K562 (cell line): Measurements from ENCODE around the gene PSMD14. TPM values are rescaled to one million over a fixed set of nuclear protein-coding genes. Genes with fewer than 3 reads are reported as not detected.

ENCODE experiments used
- ATAC-seq: fragments of 200-7000 bp; cut with Tn5 transposase; 3 replicates; pipeline ENCODE4 v1.9.1; 2020; ENCODE audit warnings: moderate library complexity
- BruUV-seq: library from RNA; stranded (reverse); fragments of 400-500 nt; replicated peaks from 2 replicates; lab custom pipeline; 2021; lab: Mats Ljungman, UMichigan
- CTCF ChIA-PET: fragments of 300-600 bp; formaldehyde crosslinking; extraction: SDS; loops from one replicate; lab custom pipeline; 2021; ENCODE audit warnings: low intra/inter-chr PET ratio; lab: Yijun Ruan, JAX
- POLR2A ChIA-PET: fragments of 300-600, 350-650 bp; sonication (Branson Sonifier 250); formaldehyde crosslinking; extraction: SDS; loops from one replicate; lab custom pipeline; 2021; ENCODE audit warnings: antibody characterized with exemption, inconsistent platforms; lab: Yijun Ruan, JAX
- DNase-seq, 4 experiments: peaks; one replicate each; pipeline versions ENCODE4 v3.0.0 to v3.0.0-alpha.2; 2011 to 2018; ENCODE audit warnings: low spot score in 3 of 4, mixed read lengths in 3 of 4; ENCODE audit errors: extremely low read depth in 1 of 4
- FAIRE-seq: peaks from 2 replicates; lab custom pipeline; 2011; peaks lifted over from hg19 to GRCh38; lab: Jason Lieb, UNC
- H2AFZ ChIP-seq: 2 replicates; pipeline ENCODE4 v1.6.0; 2011; ENCODE audit warnings: low read depth, low read length, control low read depth, inconsistent platforms
- H3K27ac ChIP-seq: fragments of 200-600 bp; 3 replicates; pipeline ENCODE4 v1.8.0; 2011; ENCODE audit warnings: low read depth, mild to moderate bottlenecking, control low read depth, inconsistent platforms, low read length, moderate library complexity, mixed read lengths; ENCODE audit errors: extremely low read depth
- H3K27me3 ChIP-seq, 2 experiments: fragments of 300-600 bp in 1 of 2; 2 replicates in 1 of 2; 3 replicates in 1 of 2; pipeline versions ENCODE4 v1.6.0 to v1.8.0; 2011; ENCODE audit warnings: inconsistent platforms in 2 of 2, low read length in 2 of 2, mild to moderate bottlenecking in 1 of 2, mixed read lengths in 1 of 2, moderate library complexity in 1 of 2; ENCODE audit not compliant: control insufficient read depth in 2 of 2, insufficient read depth in 2 of 2
- H3K36me3 ChIP-seq: fragments of 300-600 bp; 3 replicates; pipeline ENCODE4 v1.8.0; 2011; ENCODE audit warnings: mild to moderate bottlenecking, low read length, inconsistent platforms; ENCODE audit not compliant: control insufficient read depth, insufficient read depth
- H3K4me1 ChIP-seq, 2 experiments: fragments of 200-600 bp in 1 of 2; replicated peaks in 1 of 2; 2 replicates in 1 of 2; 3 replicates in 1 of 2; pipeline versions ENCODE4 v1.5.1 to v1.8.0; 2011; ENCODE audit warnings: inconsistent platforms in 2 of 2, low read length in 2 of 2, mild to moderate bottlenecking in 1 of 2, mixed read lengths in 1 of 2, moderate library complexity in 1 of 2; ENCODE audit not compliant: control insufficient read depth in 2 of 2, insufficient read depth in 2 of 2
- H3K4me2 ChIP-seq: 2 replicates; pipeline ENCODE4 v1.6.1; 2011; ENCODE audit warnings: low read length, control low read depth, inconsistent platforms, mixed read lengths; ENCODE audit not compliant: insufficient read depth
- H3K4me3 ChIP-seq: fragments of 200-600 bp; sonication (generic), shearing (Covaris generic); 2 replicates; pipeline ENCODE4 v1.5.1; 2016; ENCODE audit warnings: control low read depth, inconsistent platforms
- H3K79me2 ChIP-seq: fragments of 200-600 bp; 3 replicates; pipeline ENCODE4 v1.8.0; 2011; ENCODE audit warnings: low read length, inconsistent platforms; ENCODE audit not compliant: control insufficient read depth, insufficient read depth
- H3K9ac ChIP-seq, 2 experiments: 2 replicates each; pipeline versions ENCODE4 v1.6.0 to v1.6.1; 2011; ENCODE audit warnings: low read depth in 2 of 2, low read length in 2 of 2, control low read depth in 1 of 2, inconsistent platforms in 1 of 2, mild to moderate bottlenecking in 1 of 2, mixed read lengths in 1 of 2; ENCODE audit not compliant: insufficient read depth in 1 of 2
- H3K9me1 ChIP-seq: one replicate; pipeline ENCODE4 v1.6.0; 2011; ENCODE audit warnings: inconsistent platforms, mild to moderate bottlenecking, low read length, moderate library complexity; ENCODE audit not compliant: control insufficient read depth, insufficient read depth
- H3K9me3 ChIP-seq: replicated peaks from 2 replicates; pipeline ENCODE4 v1.5.1; 2011; ENCODE audit warnings: low read depth, low read length, inconsistent platforms; ENCODE audit not compliant: control insufficient read depth, insufficient read depth
- H4K20me1 ChIP-seq: replicated peaks from 2 replicates; pipeline ENCODE4 v1.6.1; 2011; ENCODE audit warnings: low read length, inconsistent platforms, mixed read lengths; ENCODE audit not compliant: control insufficient read depth, insufficient read depth
- CHD1 ChIP-seq: fragments of 200-600 bp; sonication (generic); IDR thresholded peaks from one replicate; pipeline ENCODE4 v1.6.1; 2012; ENCODE audit warnings: mild to moderate bottlenecking, moderate library complexity, low read length, inconsistent platforms
- FOXJ2 ChIP-seq: fragments of 200-800 bp; sonication (Bioruptor generic); IDR thresholded peaks from 2 replicates; pipeline ENCODE4 v1.6.1; 2016; ENCODE audit warnings: missing genetic modification characterization, missing compliant biosample characterization
- IFI16 ChIP-seq: fragments of 250-450 bp; sonication (Bioruptor Pico); IDR thresholded peaks from 2 replicates; pipeline ENCODE4 v2.1.2; 2022; ENCODE audit warnings: mild to moderate bottlenecking, inconsistent platforms
- NCOA4 ChIP-seq: fragments of 450-650 bp; IDR thresholded peaks from 2 replicates; pipeline ENCODE4 v1.6.1; 2018; ENCODE audit warnings: mild to moderate bottlenecking; ENCODE audit not compliant: partially characterized antibody
- NCOA6 ChIP-seq: fragments of 450-650 bp; IDR thresholded peaks from 2 replicates; pipeline ENCODE4 v1.6.1; 2017; ENCODE audit warnings: mild to moderate bottlenecking
- TCFL5 ChIP-seq: fragments of 250-450 bp; sonication (Bioruptor Pico); conservative IDR thresholded peaks from 2 replicates; pipeline ENCODE4 v1.6.1; 2021; ENCODE audit warnings: mild to moderate bottlenecking, moderate library complexity, matching md5 sums
- ZBTB17 ChIP-seq: fragments of 450-650 bp; formaldehyde crosslinking; IDR thresholded peaks from 2 replicates; pipeline ENCODE4 v1.4.0; 2020; ENCODE audit warnings: mild to moderate bottlenecking
- ZNF239 ChIP-seq: fragments of 250-450 bp; sonication (Bioruptor Pico); IDR thresholded peaks from 2 replicates; pipeline ENCODE4 v1.4.0; 2020; ENCODE audit warnings: mild to moderate bottlenecking
- ZNF699 ChIP-seq: fragments of 250-450 bp; sonication (Bioruptor Pico); IDR thresholded peaks from 2 replicates; pipeline ENCODE4 v1.8.0; 2021; ENCODE audit warnings: mild to moderate bottlenecking, moderate library complexity; ENCODE audit not compliant: insufficient replicate concordance
- WGBS: fragments of 100-300 bp; shearing (Covaris generic); methylation state at CpG from one replicate; pipeline ENCODE4 v1.1.6; 2016; ENCODE audit warnings: low coverage, mixed read lengths; ENCODE audit not compliant: insufficient coverage; ENCODE audit errors: missing lambda C conversion rate; 5-methylcytosine and 5-hydroxymethylcytosine counted together
- in situ Hi-C: fragments of 300-500 bp; cut with MboI; formaldehyde crosslinking; loops from 4 replicates; pipeline ENCODE4 v1.15.0; 2018; ENCODE audit warnings: inconsistent platforms, mixed read lengths
- intact Hi-C: fragments of 100-400 bp; cut with micrococcal nuclease; formaldehyde crosslinking; loops from 2 replicates; pipeline ENCODE4 v1.14.2; 2022
- polyA plus RNA-seq, 8 experiments: library from polyadenylated mRNA; depleted of rRNA in 4 of 8; stranded (reverse) in 5 of 8; unstranded in 3 of 8; fragments of >200 nt; fragmentation: Nextera tagmentation in 2 of 8; fragmentation: Illumina TruSeq in 1 of 8; extraction: Ambion mirVana in 2 of 8; extraction: Trizol in 1 of 8; gene quantifications; 2 replicates each; pipeline versions ENCODE4 v1.2.1 to v1.2.3, GENCODE V29; 2011 to 2014; ENCODE audit warnings: inconsistent platforms in 1 of 8, missing spikeins in 1 of 8
- total RNA-seq, 7 experiments: library from RNA; depleted of rRNA in 6 of 7; stranded (reverse); fragments of >200 nt in 6 of 7; fragmentation: Illumina TruSeq in 2 of 7; extraction: Trizol in 2 of 7; gene quantifications; 2 replicates each; pipeline versions ENCODE4 v1.2.1 to v1.2.3, GENCODE V29; 2011 to 2021; ENCODE audit warnings: low replicate concordance in 1 of 7
- TF ChIP-seq, protein P1 (sequence below): fragments of 250-450 bp; sonication (Bioruptor Pico); IDR thresholded peaks from 2 replicates; pipeline ENCODE4 v1.8.0; 2022; ENCODE audit warnings: moderate library complexity, mild to moderate bottlenecking, inconsistent platforms
- TF ChIP-seq, protein P2 (sequence below), 2 experiments: fragments of 450-650 bp in 1 of 2; sonication (generic) in 1 of 2; formaldehyde crosslinking in 1 of 2; IDR thresholded peaks in 1 of 2; conservative IDR thresholded peaks in 1 of 2; 2 replicates each; pipeline versions ENCODE4 v1.6.1 to v1.8.1; 2016 to 2023; ENCODE audit warnings: mild to moderate bottlenecking in 2 of 2, moderate library complexity in 2 of 2, inconsistent platforms in 1 of 2, missing genetic modification reagents in 1 of 2
- TF ChIP-seq, protein P3 (sequence below): fragments of 450-650 bp; IDR thresholded peaks from 2 replicates; pipeline ENCODE4 v1.6.1; 2016; ENCODE audit warnings: missing biosample characterization, missing genetic modification characterization
- TF ChIP-seq, protein P4 (sequence below), 3 experiments: fragments of 200-800 bp in 1 of 3; sonication (Bioruptor generic) in 1 of 3; sonication (generic) in 1 of 3; formaldehyde crosslinking in 1 of 3; IDR thresholded peaks; 2 replicates each; pipeline versions ENCODE4 v1.6.1 to v1.8.0; 2016 to 2022; ENCODE audit warnings: mild to moderate bottlenecking in 2 of 3, missing compliant biosample characterization in 2 of 3, missing genetic modification characterization in 2 of 3, missing genetic modification reagents in 1 of 3
- TF ChIP-seq, protein P5 (sequence below): sonication (generic); formaldehyde crosslinking; IDR thresholded peaks from 2 replicates; pipeline ENCODE4 v1.8.1; 2023; ENCODE audit warnings: mild to moderate bottlenecking, missing genetic modification reagents

The PSMD14 gene
- total and polyA plus RNA-seq, 9 of the 15 experiments (the other 6 are each of a cell fraction or from before 2014, with no cell fraction given), result 151 to 515 (median 228) TPM

DNA sequence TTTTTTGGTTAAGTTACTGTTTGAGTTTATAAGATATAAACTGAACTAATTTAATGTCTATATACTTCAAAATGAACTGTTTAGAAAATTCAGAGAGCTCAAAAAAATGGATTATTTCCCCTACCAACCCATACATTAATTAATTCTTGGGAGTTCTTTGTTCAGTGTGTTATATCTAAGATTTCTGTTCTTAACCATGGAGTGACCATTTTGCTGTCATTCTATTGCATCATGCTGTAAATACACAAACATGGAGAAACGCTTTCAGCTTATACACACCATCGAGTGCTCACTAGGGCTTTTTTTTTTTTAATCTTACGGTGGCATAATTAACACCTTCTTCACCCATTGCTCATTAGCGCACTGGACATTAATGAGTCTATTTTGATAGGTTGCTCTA, 74.5 kb downstream of the PSMD14 start:
- FAIRE-seq, result no peak
- no peak overlapping the region for H2AFZ ChIP-seq
- no peaks in the 10 kb centered on the region; the same call in 2 of the 3 replicates for H3K79me2 ChIP-seq
- no peak for DNase-seq
- no peaks in the 10 kb centered on the region for H4K20me1 ChIP-seq
- H3K36me3 ChIP-seq, result peaks cover 60% of the 10 kb centered on the region
- BruUV-seq, result no TSS peak
- no peaks in the 10 kb centered on the region for H3K9me1 ChIP-seq
- no peak overlapping the region for H3K27ac ChIP-seq
- H3K9ac ChIP-seq, result no peak overlapping the region
- H3K4me3 ChIP-seq, result no peak overlapping the region
- no peaks in the 10 kb centered on the region for H3K4me1 ChIP-seq
- peak; percentile 64 for ATAC-seq
- H3K4me2 ChIP-seq, result no peak overlapping the region
- CTCF ChIA-PET, result no interaction called here
- H3K9me3 ChIP-seq, result no peaks in the 10 kb centered on the region
- in situ Hi-C loops (no loop called here), intact Hi-C loops (no loop called here)
- POLR2A ChIA-PET, result interaction anchor here (1.3 kb wide), 1 partner anchor 11 kb away, joined by 3 read pairs; no protein-coding TSS in a partner anchor
- H3K27me3 ChIP-seq, result no peaks in the 10 kb centered on the region
- WGBS, result 91% methylated on average over 4 of the region's 4 CpGs
- no peak for TF ChIP-seq NCOA4
- TF ChIP-seq, protein P1, sequence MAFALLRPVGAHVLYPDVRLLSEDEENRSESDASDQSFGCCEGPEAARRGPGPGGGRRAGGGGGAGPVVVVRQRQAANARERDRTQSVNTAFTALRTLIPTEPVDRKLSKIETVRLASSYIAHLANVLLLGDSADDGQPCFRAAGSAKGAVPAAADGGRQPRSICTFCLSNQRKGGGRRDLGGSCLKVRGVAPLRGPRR (CRISPR knock-in tag), result 0 out of 2 replicates have a peak, but pooled peaks have one; percentile 45
- TF ChIP-seq, protein P2, sequence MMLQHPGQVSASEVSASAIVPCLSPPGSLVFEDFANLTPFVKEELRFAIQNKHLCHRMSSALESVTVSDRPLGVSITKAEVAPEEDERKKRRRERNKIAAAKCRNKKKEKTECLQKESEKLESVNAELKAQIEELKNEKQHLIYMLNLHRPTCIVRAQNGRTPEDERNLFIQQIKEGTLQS (IDR thresholded peaks at IDR 0.05), result peak; percentile 83
- TF ChIP-seq, protein P2 (CRISPR knock-in tag; conservative IDR thresholded peaks at IDR 0.05), result no peak
- TF ChIP-seq IFI16 (CRISPR knock-in tag), result peak; percentile 80; the same call in 1 of the 2 replicates
- TF ChIP-seq ZBTB17 (CRISPR knock-in tag), result 0 out of 2 replicates have a peak, but pooled peaks have one; percentile 66
- TF ChIP-seq CHD1, result no peak
- peak; percentile 40; the same call in 1 of the 2 replicates for TF ChIP-seq FOXJ2 (tag)
- TF ChIP-seq ZNF699 (CRISPR knock-in tag), result no peak
- TF ChIP-seq, protein P3, sequence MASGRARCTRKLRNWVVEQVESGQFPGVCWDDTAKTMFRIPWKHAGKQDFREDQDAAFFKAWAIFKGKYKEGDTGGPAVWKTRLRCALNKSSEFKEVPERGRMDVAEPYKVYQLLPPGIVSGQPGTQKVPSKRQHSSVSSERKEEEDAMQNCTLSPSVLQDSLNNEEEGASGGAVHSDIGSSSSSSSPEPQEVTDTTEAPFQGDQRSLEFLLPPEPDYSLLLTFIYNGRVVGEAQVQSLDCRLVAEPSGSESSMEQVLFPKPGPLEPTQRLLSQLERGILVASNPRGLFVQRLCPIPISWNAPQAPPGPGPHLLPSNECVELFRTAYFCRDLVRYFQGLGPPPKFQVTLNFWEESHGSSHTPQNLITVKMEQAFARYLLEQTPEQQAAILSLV (tag), result peak; percentile 70
- TF ChIP-seq, protein P4, sequence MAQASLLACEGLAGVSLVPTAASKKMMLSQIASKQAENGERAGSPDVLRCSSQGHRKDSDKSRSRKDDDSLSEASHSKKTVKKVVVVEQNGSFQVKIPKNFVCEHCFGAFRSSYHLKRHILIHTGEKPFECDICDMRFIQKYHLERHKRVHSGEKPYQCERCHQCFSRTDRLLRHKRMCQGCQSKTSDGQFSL (CRISPR knock-in tag; IDR thresholded peaks at IDR 0.05), result no peak
- TF ChIP-seq, protein P4 (tag; IDR thresholded peaks at IDR 0.05), result peak in 1 of 2 experiments; percentile 69; a peak in 1 of 4 replicates
- TF ChIP-seq, protein P5, sequence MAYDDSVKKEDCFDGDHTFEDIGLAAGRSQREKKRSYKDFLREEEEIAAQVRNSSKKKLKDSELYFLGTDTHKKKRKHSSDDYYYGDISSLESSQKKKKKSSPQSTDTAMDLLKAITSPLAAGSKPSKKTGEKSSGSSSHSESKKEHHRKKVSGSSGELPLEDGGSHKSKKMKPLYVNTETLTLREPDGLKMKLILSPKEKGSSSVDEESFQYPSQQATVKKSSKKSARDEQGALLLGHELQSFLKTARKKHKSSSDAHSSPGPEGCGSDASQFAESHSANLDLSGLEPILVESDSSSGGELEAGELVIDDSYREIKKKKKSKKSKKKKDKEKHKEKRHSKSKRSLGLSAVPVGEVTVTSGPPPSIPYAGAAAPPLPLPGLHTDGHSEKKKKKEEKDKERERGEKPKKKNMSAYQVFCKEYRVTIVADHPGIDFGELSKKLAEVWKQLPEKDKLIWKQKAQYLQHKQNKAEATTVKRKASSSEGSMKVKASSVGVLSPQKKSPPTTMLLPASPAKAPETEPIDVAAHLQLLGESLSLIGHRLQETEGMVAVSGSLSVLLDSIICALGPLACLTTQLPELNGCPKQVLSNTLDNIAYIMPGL (CRISPR knock-in tag), result no peak
- TF ChIP-seq ZNF239 (CRISPR knock-in tag), result peak; percentile 67
- 0 out of 2 replicates have a peak, but pooled peaks have one; percentile 36 for TF ChIP-seq TCFL5 (CRISPR knock-in tag)
- no peak for TF ChIP-seq NCOA6
